ENCODE results near the gene GIGYF2.
A peak's percentile ranks its signal among the peaks of the same experiment; 100 is the strongest.
"Not testable (repeated sequence)": the region's sequence is repeated elsewhere in the genome, so short reads cannot be mapped to it uniquely, and the experiment has no call there.

Gene GIGYF2

DNA sequence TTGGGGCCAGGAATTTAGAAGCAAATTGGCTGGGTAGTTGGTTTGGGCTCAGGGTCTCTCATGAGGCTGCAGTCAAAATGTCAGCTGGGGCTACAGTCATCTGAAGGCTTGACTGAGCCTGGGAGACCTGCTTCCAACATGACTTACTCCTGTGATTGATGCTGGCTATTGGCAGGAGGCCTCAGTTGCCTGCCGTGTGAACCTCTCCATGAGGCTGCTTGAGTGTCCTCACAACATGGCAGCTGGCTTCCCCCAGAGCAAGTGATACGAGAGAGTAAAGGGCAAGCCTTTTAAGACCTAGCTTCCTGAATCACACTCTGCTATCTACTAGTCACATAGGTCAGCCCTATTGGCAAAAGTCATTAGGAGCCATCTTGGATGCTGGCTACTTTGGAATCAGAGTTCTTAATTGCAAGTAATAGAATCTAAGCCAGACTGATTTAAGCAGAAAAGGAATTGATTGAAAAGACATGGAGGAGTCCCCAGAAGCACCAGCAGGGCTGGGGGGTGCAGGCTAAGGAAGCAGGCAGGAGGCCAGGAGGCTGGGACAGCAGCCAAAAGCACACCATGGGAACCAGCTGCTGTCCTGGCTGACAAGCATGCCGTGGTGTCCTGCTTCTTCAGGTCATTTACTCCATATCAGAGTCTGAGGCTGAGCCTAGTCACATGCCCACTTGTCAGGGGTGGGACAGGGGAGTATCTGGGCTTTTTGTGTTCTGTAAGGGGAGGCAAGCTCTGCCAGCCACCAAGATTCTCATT lies 7.8 kb upstream of the GIGYF2 start:
- peak; percentile 13 for DNase-seq (ENCODE audit: low spot score)

DNA sequence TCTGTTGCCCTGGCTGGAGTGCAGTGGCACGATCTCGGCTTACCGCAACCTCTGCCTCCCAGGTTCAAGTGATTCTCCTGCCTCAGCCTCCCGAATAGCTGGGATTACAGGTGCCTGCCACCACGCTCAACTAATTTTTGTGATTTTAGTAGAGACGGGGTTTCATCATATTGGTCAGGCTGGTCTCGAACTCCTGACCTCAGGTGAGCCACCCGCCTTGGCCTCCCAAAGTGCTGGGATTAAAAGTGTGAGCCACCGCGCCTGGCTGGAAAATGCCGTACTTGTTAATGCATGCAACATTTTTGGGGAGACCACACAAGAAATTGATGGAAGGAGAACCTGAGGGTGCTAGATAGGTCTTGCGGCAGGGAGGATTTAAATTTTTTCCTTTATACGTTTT lies 6.0 kb upstream of the GIGYF2 start:
- not testable (repeated sequence) for DNase-seq (ENCODE audit: low spot score)

DNA sequence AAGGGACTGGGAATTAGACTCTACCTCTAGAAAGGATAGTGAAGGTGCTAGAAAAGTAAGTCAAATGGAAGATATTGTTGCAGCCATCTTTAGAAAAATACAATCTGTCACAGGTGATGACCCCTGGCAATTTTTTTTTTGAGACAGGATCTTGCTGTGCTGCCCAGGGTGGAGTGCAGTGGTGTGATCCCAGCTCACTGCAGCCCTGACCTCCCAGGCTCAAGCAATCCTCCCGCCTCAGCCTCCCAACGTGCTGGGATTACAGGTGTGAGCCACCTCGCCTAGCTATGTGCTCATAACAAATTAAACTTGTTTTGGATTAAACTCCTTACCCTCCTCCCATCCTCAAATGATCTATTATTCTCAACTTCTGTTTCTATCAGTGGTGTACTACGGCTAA lies 3.8 kb upstream of the GIGYF2 start:
- DNase-seq (ENCODE audit: low spot score): no peak

GRCh38 chr2:232696609-232697058 lies 497 bp upstream of the GIGYF2 start:
- no peak for DNase-seq (ENCODE audit: low spot score)

- peak; percentile 17 for DNase-seq (ENCODE audit: low spot score)
Measured at GRCh38 chr2:232697807-232698110, 628 bp downstream of the GIGYF2 start.

GRCh38 chr2:232698556-232699091 lies 1.5 kb downstream of the GIGYF2 start:
- no peak for DNase-seq (ENCODE audit: low spot score)

- no peak for DNase-seq (ENCODE audit: low spot score)
Measured at GRCh38 chr2:232699110-232699509, 2.0 kb downstream of the GIGYF2 start.

DNA sequence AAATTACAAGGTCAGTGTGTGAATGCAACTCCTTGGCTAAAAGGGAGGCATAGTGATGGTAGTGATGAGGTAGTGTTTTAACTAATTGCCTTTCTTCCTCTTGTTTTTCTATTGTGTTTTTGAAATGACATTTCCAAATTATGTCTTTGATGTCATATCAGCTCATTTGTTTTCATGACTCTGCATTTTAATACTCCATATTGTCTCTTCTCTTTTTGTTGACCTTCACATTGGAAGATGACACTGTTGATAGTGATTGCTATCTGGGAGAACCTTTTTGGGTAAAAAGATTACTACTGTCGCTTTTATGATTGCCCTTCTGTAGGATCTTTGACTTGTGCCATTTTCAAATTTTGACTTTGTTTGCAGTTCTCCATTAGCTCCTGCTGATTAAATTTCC lies 3.0 kb downstream of the GIGYF2 start:
- no peak for DNase-seq (ENCODE audit: low spot score)

- no peak for DNase-seq (ENCODE audit: low spot score)
Measured at GRCh38 chr2:232707076-232707475, 9.9 kb downstream of the GIGYF2 start.

GRCh38 chr2:232713505-232713904 lies 16.4 kb downstream of the GIGYF2 start:
- DNase-seq (ENCODE audit: low spot score): no peak

DNA sequence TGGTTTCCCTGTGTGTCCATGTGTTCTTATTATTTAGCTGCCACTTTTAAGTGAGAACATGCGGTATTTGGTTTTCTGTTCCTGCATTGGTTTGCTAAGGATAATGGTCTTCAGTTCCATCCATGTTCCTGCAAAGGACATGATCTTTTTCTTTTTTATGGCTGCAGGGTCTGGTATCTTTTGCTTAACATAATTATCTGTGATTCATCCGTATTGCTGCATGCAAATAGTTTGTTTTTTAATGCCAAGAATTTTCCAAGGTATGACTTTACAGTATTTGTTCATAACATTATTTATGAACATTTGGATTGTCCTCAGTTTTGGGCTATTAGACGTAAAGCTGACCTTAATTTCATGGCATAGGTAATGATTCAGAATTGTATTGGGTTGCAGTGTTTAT lies 17.8 kb downstream of the GIGYF2 start:
- no peak for DNase-seq (ENCODE audit: low spot score)

DNA sequence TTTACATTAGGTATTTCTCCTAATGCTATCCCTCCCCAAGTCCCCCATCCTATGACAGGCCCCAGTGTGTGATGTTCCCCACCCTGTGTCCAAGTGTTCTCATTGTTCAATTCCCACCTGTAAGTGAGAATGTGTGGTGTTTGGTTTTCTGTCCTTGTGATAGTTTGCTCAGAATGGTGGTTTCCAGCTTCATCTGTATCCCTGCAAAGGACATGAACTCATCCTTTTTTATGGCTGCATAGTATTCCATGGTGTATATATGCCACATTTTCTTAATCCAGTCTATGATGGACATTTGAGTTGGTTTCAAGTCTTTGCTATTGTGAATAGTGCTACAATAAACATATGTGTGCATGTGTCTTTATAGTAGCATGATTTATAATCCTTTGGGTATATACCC lies 22.9 kb downstream of the GIGYF2 start:
- not testable (repeated sequence) for DNase-seq (ENCODE audit: low spot score)

GRCh38 chr2:232721261-232721660 lies 24.1 kb downstream of the GIGYF2 start:
- no peak for DNase-seq (ENCODE audit: low spot score)

- DNase-seq (ENCODE audit: low spot score): no peak
Measured at GRCh38 chr2:232721882-232722281, 24.8 kb downstream of the GIGYF2 start.

DNA sequence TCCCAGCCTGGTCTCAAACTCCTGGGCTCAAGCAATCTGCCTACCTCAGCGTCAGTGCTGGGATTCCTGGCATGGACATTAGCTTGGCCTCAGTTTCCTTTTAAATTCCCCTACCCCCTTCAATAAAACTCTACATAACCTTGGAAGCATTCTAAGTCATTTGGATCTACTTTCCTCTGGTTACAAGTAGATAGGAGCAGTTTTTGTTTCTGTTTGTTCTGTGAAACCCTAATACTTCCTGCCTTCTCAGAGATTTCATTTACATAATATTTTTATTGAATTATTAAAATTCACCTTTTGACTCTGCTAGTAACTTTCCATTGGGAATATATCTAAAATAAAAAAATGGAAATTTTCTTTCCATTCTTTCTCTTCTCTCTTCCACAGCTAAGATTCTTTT lies 25.9 kb downstream of the GIGYF2 start:
- no peak for DNase-seq (ENCODE audit: low spot score)

DNA sequence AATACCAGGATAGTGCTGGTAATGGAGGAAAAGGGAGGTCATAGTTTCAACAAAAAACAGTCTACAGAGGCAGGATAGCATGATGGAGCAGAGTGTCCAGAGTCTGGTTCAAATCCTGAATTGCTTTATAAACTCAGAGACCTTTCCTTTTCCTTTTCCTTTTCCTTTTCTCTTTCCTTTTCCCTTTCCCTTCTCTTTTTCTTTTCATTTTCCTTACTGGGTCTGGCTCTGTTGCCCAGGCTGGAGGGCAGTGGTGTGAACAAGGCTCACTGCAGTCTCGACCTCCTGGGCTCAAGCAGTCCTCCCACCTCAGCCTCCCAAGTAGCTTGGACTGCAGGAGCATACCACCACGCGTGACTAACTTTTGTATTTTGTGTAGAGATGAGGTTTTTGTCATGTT lies 31.7 kb downstream of the GIGYF2 start:
- DNase-seq (ENCODE audit: low spot score): no peak

DNA sequence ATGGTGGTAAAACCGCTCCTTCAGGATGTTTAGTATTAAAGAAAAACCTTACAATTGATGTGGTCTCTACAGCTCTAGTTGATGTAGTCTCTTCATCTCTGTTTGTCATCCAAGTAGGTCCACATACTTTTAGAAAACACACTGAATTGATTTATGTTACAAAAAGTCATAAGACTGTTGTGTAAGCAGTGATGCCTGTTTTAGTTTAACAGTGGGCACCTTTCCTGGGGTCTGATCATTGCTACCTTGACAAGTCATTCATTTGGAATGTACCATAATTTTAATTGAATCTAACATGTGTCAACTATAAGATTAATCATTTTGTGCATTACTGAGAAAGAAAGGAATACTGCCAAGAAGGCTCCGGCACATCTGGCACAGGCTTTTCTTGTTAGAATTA lies 34.3 kb downstream of the GIGYF2 start:
- no peak for DNase-seq (ENCODE audit: low spot score)

- DNase-seq (ENCODE audit: low spot score): no peak
Measured at GRCh38 chr2:232741294-232741693, 44.2 kb downstream of the GIGYF2 start.

DNA sequence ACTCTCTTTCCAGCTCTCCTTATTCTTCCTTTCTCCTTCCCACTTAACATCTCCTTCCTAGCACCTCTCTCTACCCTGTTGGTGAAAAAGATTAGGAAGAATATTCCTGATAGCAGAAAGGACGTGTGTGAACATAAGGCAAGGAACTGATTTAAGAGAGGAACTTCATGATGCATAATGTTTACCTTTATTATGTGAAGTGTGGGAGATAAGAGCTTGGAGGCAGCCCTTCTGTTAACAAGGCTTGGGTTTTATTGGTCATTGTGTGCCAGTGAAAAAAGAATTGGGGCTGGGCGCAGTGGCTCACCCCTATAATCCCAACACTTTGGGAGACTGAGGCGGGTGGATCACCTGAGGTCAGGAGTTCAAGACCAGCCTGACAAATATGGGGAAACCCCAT lies 44.8 kb downstream of the GIGYF2 start:
- no peak for DNase-seq (ENCODE audit: low spot score)

DNA sequence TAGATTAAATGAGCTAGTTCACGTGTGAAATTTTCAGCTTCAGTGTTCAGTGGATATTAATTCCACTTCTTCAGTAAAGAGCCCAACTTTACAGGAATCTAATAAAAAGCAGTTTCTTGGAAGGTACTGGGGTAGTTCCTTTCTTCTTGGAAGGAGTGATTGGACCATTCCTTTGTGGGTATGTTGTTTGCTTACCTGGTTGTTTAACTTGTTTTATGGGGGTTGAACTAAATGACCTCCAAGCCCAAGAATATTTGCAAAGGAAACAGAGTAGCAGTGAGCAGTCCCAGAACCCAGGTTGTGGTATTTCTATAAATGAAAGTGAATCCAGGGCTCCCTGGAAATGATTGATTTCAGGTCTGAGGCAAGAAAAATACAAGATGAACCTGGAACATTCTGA lies 47.8 kb downstream of the GIGYF2 start:
- DNase-seq (ENCODE audit: low spot score): no peak

DNA sequence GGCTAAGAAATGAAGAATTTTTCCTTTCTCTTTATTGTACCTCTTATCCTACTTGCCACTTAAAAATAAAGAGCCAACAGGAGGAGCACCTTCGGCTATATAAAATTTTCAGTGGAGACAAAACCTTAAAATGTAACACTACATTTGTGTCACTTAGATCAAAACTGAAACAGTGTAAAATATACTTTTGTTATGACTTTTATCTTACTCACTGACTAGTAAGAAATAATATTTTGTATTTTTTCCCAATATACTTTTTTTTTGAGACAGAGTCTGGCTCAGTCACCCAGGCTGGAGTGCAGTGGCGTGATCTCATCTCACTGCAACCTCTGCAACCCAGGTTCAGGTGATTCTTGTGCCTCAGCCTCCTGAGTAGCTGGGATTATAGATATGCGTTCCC lies 50.9 kb downstream of the GIGYF2 start:
- DNase-seq (ENCODE audit: low spot score): no peak

- DNase-seq (ENCODE audit: low spot score): no peak
Measured at GRCh38 chr2:232749331-232749730, 52.2 kb downstream of the GIGYF2 start.

GRCh38 chr2:232750135-232750671 lies 53.1 kb downstream of the GIGYF2 start:
- no peak for DNase-seq (ENCODE audit: low spot score)

DNA sequence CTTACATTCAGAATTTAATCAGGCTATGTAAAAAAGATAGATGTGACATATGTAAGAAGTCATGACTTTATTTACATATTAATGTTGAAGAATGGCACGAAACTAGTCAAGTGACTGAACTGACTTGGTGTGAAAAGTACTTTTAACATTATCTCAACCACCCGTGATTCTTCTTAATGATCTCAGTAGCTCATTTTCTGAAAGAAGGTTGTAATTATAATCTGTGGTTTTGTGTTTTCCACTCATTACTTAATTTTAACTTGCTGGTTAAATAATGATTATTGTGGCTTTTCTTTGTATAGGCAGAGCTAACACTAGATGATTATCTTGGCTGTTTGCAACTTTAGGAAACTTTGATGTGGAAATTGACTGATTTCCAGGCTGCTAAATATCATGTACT lies 60.8 kb downstream of the GIGYF2 start:
- no peak for DNase-seq (ENCODE audit: low spot score)
